ENCODE data around the gene UBE2L6. TPM values are rescaled to one million over a fixed set of nuclear protein-coding genes. Genes with fewer than 3 reads are reported as not detected.
A peak's percentile ranks its signal among the peaks of the same experiment; 100 is the strongest.
"Not testable (repeated sequence)": the region's sequence is repeated elsewhere in the genome, so short reads cannot be mapped to it uniquely, and the experiment has no call there.

The UBE2L6 gene
- total and polyA plus RNA-seq, 7 donors, result 5.3 to 24.7 (median 9.9) TPM

DNA sequence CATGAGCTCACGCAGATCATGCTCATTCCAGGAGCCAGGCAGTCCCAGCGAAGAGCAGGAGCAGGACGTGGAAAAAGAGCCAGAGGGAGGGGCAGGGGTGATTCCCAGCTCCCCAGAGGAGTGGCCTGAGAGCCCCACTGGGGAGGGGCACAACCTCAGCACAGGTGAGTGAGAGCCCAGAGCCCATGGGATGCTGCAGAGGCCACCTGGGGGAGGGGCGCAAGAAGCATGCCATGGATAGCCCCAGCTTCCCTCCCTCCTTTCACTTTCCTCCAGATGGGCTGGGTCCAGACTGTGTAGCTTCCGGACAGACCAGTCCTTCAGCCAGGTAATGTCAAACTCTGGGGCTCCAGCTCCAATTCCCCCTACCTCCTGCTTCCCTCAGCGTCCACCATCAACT, 23.9 kb downstream of the UBE2L6 start:
- no peaks in the 10 kb centered on the region for H3K9me3 ChIP-seq
- DNase-seq (no peak), ATAC-seq (no peak)
- intact Hi-C loops (cut with DNase I), result no loop called here
- H3K4me1 ChIP-seq, result peaks cover 4% of the 10 kb centered on the region
- no peaks in the 10 kb centered on the region for H3K27me3 ChIP-seq (ENCODE audit: insufficient read depth in 3 of 3, low read length in 2 of 3)
- H3K36me3 ChIP-seq (ENCODE audit: insufficient read depth in 1 of 2, low read depth in 1 of 2), result no peaks in the 10 kb centered on the region
- TF ChIP-seq, protein P1, sequence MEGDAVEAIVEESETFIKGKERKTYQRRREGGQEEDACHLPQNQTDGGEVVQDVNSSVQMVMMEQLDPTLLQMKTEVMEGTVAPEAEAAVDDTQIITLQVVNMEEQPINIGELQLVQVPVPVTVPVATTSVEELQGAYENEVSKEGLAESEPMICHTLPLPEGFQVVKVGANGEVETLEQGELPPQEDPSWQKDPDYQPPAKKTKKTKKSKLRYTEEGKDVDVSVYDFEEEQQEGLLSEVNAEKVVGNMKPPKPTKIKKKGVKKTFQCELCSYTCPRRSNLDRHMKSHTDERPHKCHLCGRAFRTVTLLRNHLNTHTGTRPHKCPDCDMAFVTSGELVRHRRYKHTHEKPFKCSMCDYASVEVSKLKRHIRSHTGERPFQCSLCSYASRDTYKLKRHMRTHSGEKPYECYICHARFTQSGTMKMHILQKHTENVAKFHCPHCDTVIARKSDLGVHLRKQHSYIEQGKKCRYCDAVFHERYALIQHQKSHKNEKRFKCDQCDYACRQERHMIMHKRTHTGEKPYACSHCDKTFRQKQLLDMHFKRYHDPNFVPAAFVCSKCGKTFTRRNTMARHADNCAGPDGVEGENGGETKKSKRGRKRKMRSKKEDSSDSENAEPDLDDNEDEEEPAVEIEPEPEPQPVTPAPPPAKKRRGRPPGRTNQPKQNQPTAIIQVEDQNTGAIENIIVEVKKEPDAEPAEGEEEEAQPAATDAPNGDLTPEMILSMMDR (IDR thresholded peaks at IDR 0.05), result no peak
- WGBS, 3 donors, result 44 to 45% (median 45%) methylated on average over 6 of the region's 6 CpGs
- peak overlapping the region; percentile 0 for H3K27ac ChIP-seq
- no peak overlapping the region for H3K4me3 ChIP-seq

DNA sequence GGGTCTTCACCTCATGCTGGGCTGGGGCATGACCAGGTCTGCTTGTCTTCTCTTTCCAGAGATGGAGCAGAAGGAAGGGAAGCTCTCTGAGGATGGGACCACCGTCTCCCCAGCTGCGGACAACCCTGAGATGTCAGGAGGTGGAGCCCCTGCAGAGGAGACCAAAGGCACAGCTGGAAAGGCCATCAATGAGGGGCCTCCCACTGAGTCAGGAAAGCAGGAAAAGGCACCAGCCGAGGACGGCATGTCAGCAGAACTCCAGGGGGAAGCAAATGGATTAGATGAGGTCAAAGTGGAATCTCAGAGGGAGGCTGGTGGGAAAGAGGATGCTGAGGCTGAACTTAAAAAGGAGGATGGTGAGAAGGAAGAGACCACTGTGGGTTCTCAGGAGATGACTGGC, 24.9 kb downstream of the UBE2L6 start:
- Histone ChIP-seq H3K27ac (peak overlapping the region; percentile 30), H3K36me3 (ENCODE audit: insufficient read depth in 1 of 2, low read depth in 1 of 2) (no peaks in the 10 kb centered on the region), H3K27me3 (ENCODE audit: insufficient read depth in 3 of 3, low read length in 2 of 3) (no peaks in the 10 kb centered on the region), H3K9me3 (no peaks in the 10 kb centered on the region), H3K4me1 (peaks cover 4% of the 10 kb centered on the region), H3K4me3 (no peak overlapping the region)
- ATAC-seq, result no peak
- TF ChIP-seq, protein P1 (IDR thresholded peaks at IDR 0.05), result no peak
- 27 to 41% (median 31%) methylated on average over 4 of the region's 4 CpGs for WGBS, 3 donors
- DNase-seq, result no peak
- intact Hi-C loops (cut with DNase I), result no loop called here

DNA sequence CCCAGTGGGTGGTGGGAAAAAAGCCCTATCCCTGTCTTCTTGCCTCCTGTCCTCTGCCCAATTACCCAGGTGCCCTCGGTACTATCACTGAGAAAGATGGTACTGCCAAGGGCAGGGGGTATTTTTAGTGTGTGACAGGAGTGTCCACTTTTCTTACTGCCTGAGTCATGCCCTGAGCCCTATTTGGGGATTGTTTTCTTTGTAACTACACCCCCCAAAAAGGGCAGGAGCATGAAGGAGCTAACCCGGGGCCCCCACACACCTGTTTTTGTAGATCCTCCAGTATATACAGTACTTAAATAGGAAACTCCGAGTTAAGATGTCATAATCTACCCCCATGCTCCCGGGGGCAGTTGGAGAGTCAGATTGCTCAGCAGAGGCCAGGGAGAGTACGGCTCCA, 26.3 kb downstream of the UBE2L6 start:
- no peaks in the 10 kb centered on the region for H3K27me3 ChIP-seq (ENCODE audit: insufficient read depth in 3 of 3, low read length in 2 of 3)
- no peaks in the 10 kb centered on the region for H3K36me3 ChIP-seq (ENCODE audit: insufficient read depth in 1 of 2, low read depth in 1 of 2)
- no peaks in the 10 kb centered on the region for H3K9me3 ChIP-seq
- TF ChIP-seq, protein P1 (IDR thresholded peaks at IDR 0.05), result no peak
- H3K4me3 ChIP-seq, result peak overlapping the region; percentile 26
- intact Hi-C loops (cut with DNase I), result no loop called here
- ATAC-seq, result peak; percentile 83 to 90 (median 86)
- H3K4me1 ChIP-seq, result peaks cover 4% of the 10 kb centered on the region
- 22 to 25% (median 25%) methylated on average over 5 of the region's 5 CpGs for WGBS, 3 donors
- peak overlapping the region; percentile 75 for H3K27ac ChIP-seq
- DNase-seq, result no peak

DNA sequence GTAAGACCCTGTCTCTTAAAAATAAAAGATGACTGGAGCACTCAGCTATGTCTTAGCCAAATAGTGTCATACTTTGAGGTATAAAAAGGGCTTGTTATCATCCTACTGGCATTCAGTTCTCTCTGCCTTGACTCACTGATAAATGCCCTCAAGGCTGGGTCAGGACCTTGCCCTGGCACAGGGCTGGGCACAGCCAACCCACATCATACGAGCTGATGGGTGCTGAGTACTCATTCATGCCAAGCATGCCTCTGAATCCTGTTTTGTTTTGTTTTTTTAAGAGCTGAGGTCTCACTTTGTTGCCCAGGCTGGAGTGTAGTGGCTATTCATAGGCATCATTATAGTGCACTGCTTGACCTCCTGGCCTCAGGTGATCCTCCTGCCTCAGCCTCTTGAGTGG, 28.1 kb downstream of the UBE2L6 start:
- TF ChIP-seq, protein P1 (IDR thresholded peaks at IDR 0.05), result no peak
- H3K4me3 ChIP-seq, result no peak overlapping the region
- no peak for DNase-seq
- H3K4me1 ChIP-seq, result peaks cover 4% of the 10 kb centered on the region
- WGBS, 3 donors, result 35 to 53% (median 40%) methylated on average over 1 of the region's 1 CpG
- no peaks in the 10 kb centered on the region for H3K27me3 ChIP-seq (ENCODE audit: insufficient read depth in 3 of 3, low read length in 2 of 3)
- no peaks in the 10 kb centered on the region for H3K9me3 ChIP-seq
- intact Hi-C loops (cut with DNase I), result no loop called here
- H3K27ac ChIP-seq, result peak overlapping the region; percentile 75
- ATAC-seq, result peak; percentile 41 to 74 (median 54)
- H3K36me3 ChIP-seq (ENCODE audit: insufficient read depth in 1 of 2, low read depth in 1 of 2), result no peaks in the 10 kb centered on the region

DNA sequence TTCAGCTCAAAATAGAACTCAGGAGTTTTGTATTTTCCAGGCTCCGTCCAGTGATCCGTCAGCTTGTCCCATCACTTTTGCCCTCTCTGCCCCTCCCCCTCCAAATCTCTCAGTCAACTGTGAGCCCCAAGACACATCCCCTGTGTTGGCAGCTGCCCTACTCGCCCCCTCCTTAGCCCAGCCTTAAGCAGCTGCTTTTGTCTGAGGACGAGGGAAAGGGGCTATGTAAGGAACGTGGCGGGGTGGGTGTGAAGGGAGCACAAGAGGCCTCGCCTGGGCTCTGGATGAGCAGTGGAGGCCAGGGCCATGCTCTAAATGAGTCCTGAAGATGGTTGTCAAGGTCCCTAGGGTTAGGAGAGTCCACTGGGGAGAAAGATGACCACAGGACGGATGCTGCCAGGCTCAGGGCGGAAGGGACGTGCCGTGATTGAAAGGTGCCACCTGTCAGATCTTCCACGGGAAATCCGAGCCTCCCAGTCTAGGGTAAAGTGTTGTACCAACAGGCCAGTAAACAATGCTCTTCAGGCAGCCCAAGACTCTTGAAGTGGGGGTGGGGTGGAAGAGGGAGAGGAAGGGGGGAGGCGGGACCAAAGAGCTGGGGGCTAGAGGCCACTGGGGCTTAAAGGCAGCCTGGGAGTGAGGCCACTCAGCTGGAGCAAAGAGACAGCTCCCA, 30.4 kb downstream of the UBE2L6 start, which contains the start of gene SMTNL1:
TSS of gene SMTNL1 (plus strand) at position 649 of the 673 bp plus-strand sequence. CDS start 5,048 bp downstream, outside the sequence.
- Histone ChIP-seq H3K9me3 (no peaks in the 10 kb centered on the region), H3K4me1 (peaks cover 4% of the 10 kb centered on the region), H3K36me3 (ENCODE audit: insufficient read depth in 1 of 2, low read depth in 1 of 2) (no peaks in the 10 kb centered on the region), H3K27ac (peak within 1 kb of the TSS; percentile 75), H3K27me3 (ENCODE audit: insufficient read depth in 3 of 3, low read length in 2 of 3) (no peaks in the 10 kb centered on the region), H3K4me3 (peak within 1 kb of the TSS; percentile 40)
- DNase-seq (no peak), ATAC-seq (peak; percentile 72 to 74 (median 73))
- 27 to 42% (median 31%) methylated on average over 13 to 14 of the region's 14 CpGs for WGBS, 3 donors
- intact Hi-C loops (cut with DNase I), result no loop called here
- TF ChIP-seq, protein P1 (IDR thresholded peaks at IDR 0.05), result no peak

DNA sequence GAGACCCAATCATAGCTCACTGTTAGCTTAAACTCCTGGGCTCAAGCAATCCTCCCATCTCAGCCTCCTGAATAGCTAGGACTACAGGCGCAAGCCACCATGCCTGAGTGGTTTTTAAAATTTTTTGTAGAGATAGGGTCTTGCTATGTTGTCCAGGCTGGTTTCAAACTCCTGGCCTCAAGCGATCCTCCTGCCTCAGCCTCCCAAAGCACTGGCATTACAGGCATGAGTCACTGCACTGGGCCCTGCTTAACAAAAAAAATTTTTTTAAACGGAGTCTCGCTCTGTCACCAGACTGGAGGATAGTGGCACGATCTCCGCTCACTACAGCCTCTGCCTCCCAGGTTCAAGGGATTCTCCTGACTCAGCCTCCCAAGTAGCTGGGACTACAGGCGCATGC, 33.0 kb downstream of the UBE2L6 start:
- H3K27me3 ChIP-seq (ENCODE audit: insufficient read depth in 3 of 3, low read length in 2 of 3); H3K4me3 ChIP-seq; intact Hi-C loops (cut with DNase I); H3K27ac ChIP-seq; ATAC-seq; H3K36me3 ChIP-seq (ENCODE audit: insufficient read depth in 1 of 2, low read depth in 1 of 2); DNase-seq; H3K9me3 ChIP-seq: not testable (repeated sequence)
- peaks cover 11% of the 10 kb centered on the region for H3K4me1 ChIP-seq
- 94 to 97% (median 96%) methylated on average over 7 of the region's 7 CpGs for WGBS, 3 donors
